IPS-NIHi7 (cell line): ENCODE results near the gene ITM2B.
"Not testable (repeated sequence)": the region's sequence is repeated elsewhere in the genome, so short reads cannot be mapped to it uniquely, and the experiment has no call there.

ENCODE experiments used
- DNase-seq: peaks from one replicate; pipeline ENCODE4 v3.0.0; 2012; ENCODE audit warnings: mixed read lengths; ENCODE audit errors: extremely low spot score

Gene ITM2B

DNA sequence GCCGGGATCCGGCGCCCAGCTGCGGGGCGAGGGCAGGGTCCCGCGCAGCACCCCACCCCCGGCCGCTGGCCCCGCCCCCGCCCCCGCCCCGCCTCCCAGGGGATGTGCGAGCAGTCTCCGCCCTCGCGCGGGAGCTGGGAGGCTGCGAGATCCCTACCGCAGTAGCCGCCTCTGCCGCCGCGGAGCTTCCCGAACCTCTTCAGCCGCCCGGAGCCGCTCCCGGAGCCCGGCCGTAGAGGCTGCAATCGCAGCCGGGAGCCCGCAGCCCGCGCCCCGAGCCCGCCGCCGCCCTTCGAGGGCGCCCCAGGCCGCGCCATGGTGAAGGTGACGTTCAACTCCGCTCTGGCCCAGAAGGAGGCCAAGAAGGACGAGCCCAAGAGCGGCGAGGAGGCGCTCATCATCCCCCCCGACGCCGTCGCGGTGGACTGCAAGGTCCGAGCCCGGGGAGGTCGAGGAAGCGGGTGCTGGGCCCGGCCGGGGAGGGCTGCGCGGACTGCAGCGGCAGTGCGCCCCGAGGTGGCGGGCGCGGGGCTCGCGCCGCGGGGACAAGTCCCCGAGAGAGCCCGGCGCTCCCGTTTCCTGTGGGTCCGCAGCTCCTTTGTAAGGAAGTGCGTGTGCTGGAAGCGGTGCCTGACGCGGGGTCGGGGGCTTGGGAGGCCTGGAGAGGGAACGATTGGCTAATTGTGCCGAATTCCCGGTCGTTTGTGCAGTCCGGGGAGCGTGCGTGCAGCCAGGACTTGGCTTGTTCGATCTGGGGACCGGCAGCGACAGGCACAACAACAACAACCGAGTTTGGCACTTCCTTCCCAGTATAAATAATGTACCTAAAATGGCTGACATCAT is at the start of gene ITM2B:
Gene ITM2B, plus strand, starts transcription at position 161 of the 843 bp plus-strand sequence. Its CDS starts 155 bp downstream, at position 316.
- peak; percentile 92 for DNase-seq

GRCh38 chr13:48184260-48184659 is 48.7 kb upstream of the ITM2B start:
- no peak for DNase-seq

- no peak for DNase-seq
Measured at GRCh38 chr13:48185018-48185417, 48.0 kb upstream of the ITM2B start.

DNA sequence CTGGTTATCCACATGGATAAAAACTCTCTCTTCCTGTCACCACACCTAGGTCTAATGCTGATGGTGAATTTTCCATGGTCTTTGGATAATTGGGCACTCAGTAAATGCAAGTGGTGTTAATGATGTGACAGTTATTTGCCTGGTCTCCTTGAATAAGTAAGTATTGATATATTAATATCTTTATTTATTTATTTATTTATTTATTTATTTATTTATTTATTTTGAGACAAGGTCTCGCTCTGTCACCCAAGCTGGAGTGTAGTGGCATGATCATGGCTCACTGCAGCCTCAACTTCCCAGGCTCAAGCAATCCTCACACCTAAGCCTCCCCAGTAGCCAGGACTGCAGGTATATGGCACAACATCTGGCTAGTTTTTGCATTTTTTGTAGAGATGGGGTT is 46.3 kb upstream of the ITM2B start:
- no peak for DNase-seq

DNA sequence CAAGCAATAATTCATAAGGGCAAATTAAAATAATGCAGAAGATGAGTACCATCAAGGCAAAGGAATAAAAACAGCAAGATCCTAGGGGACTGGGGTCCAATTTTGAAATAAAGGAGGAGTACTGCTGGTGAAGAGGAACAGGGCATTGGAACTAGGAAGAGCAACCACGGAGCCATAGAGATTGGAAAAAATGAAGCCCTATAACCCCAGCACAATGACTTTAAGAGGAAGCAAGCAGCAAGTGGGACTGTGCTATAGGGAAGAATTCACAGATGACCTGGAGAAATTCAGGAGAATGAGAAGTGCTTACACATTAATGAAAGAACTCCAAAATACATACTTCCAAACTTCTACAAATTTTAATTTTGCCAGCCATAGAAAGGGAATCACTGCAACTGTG is 44.9 kb upstream of the ITM2B start:
- DNase-seq: no peak

DNA sequence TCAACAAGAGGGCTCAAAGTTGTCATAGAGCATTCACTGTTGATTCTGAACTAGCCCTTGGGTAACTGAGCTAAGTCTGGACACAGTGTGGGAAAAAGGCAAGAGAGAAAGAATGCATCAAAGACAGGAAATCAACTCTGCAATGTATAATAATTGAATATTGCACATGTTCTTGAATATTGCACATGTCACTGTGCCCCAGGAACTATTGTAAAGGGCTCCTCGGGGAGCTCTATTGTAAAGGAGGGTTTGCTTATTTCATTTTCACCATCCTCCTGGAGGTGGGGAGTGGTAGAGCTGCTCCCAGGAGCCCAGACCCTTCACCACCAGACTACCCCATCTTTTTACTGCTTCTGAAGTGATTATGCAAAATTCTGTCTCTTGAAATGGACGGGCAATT is 44.4 kb upstream of the ITM2B start:
- DNase-seq: no peak

- no peak for DNase-seq
Measured at GRCh38 chr13:48189171-48189570, 43.8 kb upstream of the ITM2B start.

DNA sequence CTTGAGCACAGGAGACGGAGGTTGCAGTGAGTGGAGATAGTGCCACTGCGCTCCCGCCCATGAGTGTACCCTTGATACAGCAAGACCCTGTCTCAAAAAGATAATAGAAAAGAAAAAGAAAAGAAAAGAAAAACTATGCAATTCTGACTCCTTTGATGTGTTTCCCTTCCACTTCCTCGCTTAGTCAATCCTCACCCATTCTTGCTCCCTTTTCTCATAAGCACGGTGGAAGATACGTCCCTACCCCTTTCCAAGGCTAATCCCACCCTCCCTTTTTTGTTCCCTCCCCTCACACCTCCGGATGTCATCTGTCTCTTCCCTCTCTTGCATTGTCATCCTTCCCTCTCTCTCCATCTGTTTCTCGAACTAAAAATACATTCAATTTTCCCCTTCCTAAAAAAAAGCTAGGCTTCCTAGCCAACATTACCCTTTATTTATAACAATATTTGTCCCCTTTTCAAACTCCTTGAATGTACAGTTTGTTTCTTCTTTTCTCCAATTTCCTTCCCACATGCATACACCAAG is 40.5 kb upstream of the ITM2B start:
- no peak for DNase-seq

GRCh38 chr13:48194379-48194754 is 38.6 kb upstream of the ITM2B start:
- no peak for DNase-seq

DNA sequence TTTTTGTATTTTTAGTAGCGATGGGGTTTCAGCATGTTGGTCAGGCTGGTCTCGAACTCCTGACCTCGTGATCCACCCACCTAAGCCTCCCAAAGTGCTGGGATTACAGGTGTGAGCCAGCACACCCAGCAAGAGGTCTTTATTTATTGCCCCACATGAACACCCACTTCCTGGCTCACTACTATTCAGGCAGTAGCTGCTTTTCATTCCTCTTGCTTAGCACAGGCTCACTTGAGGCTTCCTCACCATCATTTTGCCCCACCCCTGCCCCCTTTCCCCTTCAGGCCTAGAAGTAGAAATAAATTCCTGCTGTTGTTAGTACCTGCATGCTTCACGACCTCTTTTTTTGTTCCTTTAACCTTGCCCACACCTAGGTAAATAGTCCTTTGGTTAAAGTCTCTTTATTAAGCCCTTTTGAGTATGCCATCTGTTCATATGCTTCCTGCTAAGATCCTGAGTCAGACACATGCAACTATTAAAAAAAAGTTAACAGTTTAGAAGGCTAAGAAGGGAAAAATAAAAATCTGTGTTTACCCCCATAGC is 33.5 kb upstream of the ITM2B start:
- DNase-seq: no peak

GRCh38 chr13:48201044-48201443 is 32.0 kb upstream of the ITM2B start:
- no peak for DNase-seq

- not testable (repeated sequence) for DNase-seq
Measured at GRCh38 chr13:48207207-48207606, 25.8 kb upstream of the ITM2B start.

GRCh38 chr13:48210178-48210577 is 22.8 kb upstream of the ITM2B start:
- no peak for DNase-seq

- no peak for DNase-seq
Measured at GRCh38 chr13:48214519-48215121, 18.4 kb upstream of the ITM2B start.

- DNase-seq: not testable (repeated sequence)
Measured at GRCh38 chr13:48215511-48216203, 17.3 kb upstream of the ITM2B start.

DNA sequence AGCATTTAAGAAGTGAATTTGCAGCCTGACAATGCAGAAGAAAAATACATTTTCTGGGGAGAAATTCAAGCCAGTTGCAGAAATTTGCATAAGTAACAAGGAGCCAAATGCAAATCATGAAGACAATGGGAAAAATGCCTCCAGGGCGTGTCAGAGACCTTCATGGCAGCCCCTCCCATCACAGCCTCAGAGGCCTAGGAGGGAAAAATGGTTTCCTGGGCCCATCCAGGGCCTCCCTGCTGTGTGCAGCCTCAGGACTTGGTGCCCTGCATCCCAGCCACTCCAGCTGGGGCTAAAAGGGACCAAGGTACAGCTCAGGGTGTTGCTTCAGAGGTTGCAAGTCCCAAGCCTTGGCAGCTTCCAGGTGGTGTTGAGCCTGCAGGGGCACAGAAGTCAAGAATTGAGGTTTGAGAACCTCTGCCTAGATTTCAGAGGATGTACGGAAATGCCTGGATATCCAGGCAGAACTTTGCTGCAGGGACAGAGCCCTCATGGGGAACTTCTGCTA is 16.7 kb upstream of the ITM2B start:
- no peak for DNase-seq

- DNase-seq: no peak
Measured at GRCh38 chr13:48220592-48220980, 12.4 kb upstream of the ITM2B start.

DNA sequence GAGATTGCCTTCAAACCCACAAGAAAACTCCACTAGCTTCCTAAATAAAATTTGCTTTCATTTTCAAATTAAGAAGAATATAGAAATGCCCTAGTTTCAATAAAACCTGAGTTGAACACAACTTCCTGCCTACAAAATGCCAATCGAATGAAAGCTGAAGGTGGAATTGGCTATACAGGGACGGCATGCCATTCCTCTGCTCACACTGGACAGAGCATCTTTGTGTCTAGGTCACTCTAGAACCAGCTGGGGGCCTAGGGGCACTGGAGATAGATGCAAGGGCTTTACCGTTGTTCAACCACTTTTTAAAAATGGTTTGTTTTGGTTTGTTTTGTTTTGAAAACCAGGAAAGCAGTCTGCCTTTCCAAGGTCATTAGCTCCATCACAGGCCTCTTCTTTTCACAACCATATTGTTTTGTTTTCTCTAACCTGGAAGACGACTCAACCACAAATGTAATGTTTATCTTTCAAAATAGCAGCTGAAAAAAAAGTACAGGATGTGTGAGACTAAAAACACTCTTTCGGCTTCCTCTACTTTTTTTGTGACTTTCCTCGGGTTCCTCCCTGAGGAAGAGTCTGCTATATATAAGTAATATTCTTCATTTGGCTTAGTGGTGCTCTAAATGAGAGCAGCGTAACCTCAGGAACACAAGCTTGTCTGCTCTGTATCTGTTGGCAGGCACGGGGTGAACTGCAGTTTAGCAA is 11.9 kb upstream of the ITM2B start:
- no peak for DNase-seq

- no peak for DNase-seq
Measured at GRCh38 chr13:48221686-48222187, 11.3 kb upstream of the ITM2B start.

GRCh38 chr13:48222358-48223301 is 10.4 kb upstream of the ITM2B start:
- no peak for DNase-seq
